Prostate gland (tissue), 2 donors: ENCODE data around the gene ITIH2.

Experiments
- POLR2A ChIP-seq: fragments of 450-650 bp; IDR thresholded peaks from one replicate; pipeline ENCODE4 v1.6.1; 2016; ENCODE audit warnings: antibody characterized with exemption, mild to moderate bottlenecking
- TF ChIP-seq, protein P1 (sequence below), 4 experiments: fragments of 200-600 bp in 2 of 4; fragments of 450-650 bp in 2 of 4; sonication (generic) in 2 of 4; IDR thresholded peaks; 1 replicate in 3 of 4; 2 replicates in 1 of 4; pipeline ENCODE4 v1.5.1; 2016 to 2019; ENCODE audit warnings: antibody characterized with exemption in 4 of 4, mild to moderate bottlenecking in 2 of 4, moderate library complexity in 2 of 4

- TF ChIP-seq, protein P1, sequence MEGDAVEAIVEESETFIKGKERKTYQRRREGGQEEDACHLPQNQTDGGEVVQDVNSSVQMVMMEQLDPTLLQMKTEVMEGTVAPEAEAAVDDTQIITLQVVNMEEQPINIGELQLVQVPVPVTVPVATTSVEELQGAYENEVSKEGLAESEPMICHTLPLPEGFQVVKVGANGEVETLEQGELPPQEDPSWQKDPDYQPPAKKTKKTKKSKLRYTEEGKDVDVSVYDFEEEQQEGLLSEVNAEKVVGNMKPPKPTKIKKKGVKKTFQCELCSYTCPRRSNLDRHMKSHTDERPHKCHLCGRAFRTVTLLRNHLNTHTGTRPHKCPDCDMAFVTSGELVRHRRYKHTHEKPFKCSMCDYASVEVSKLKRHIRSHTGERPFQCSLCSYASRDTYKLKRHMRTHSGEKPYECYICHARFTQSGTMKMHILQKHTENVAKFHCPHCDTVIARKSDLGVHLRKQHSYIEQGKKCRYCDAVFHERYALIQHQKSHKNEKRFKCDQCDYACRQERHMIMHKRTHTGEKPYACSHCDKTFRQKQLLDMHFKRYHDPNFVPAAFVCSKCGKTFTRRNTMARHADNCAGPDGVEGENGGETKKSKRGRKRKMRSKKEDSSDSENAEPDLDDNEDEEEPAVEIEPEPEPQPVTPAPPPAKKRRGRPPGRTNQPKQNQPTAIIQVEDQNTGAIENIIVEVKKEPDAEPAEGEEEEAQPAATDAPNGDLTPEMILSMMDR (IDR thresholded peaks at IDR 0.05), result no peak
- TF ChIP-seq POLR2A, result no peak
Observed at GRCh38 chr10:7795605-7796004, 92.5 kb downstream of the ITIH2 start.
